ENCODE measurements around the gene BAHD1. TPM values are rescaled to one million over a fixed set of nuclear protein-coding genes. Genes with fewer than 3 reads are reported as not detected.
A peak's percentile ranks its signal among the peaks of the same experiment; 100 is the strongest.

Gene BAHD1
- total RNA-seq, 1 experiment from 2014 or later, result 49.1 TPM

DNA sequence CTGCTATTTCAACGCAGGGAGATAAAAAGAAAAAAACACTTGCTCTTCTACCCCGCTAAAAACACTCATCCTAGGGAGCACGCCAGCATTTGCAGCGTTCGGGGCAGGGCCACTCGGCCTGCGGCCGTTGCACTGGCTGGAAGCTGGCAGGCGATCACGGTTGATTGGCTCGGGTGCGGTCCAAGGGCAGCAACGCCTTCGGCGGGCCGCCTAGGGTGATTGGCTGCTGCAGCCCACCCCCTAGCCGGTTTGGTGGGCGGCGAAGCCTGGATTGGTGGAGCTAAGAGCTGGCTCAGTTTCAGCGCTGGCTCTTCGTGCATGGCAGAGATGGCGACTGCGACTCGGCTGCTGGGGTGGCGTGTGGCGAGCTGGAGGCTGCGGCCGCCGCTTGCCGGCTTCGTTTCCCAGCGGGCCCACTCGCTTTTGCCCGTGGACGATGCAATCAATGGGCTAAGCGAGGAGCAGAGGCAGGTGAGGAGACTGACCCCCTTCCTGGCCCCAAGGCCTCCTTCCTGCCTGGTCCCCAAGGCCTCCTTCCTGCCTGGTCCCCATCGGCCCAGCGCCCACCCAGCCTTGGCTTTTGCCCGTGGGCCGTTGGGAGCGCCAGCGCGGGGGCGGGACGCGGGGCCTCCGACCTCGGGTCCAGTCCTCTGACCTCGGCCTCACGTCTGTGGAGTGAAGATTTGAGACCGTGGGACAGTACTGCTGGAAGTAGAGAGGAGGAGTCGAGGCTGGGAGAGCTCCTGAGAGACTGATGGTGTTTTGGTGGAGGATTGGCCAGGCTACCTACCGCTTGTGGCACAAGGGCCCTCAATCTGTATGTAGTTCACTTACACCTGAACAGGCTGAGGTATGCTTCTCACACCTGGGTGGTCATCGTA, 35.0 kb upstream of the BAHD1 start, which contains the start of gene IVD (continued):
- TF ChIP-seq, protein P1, sequence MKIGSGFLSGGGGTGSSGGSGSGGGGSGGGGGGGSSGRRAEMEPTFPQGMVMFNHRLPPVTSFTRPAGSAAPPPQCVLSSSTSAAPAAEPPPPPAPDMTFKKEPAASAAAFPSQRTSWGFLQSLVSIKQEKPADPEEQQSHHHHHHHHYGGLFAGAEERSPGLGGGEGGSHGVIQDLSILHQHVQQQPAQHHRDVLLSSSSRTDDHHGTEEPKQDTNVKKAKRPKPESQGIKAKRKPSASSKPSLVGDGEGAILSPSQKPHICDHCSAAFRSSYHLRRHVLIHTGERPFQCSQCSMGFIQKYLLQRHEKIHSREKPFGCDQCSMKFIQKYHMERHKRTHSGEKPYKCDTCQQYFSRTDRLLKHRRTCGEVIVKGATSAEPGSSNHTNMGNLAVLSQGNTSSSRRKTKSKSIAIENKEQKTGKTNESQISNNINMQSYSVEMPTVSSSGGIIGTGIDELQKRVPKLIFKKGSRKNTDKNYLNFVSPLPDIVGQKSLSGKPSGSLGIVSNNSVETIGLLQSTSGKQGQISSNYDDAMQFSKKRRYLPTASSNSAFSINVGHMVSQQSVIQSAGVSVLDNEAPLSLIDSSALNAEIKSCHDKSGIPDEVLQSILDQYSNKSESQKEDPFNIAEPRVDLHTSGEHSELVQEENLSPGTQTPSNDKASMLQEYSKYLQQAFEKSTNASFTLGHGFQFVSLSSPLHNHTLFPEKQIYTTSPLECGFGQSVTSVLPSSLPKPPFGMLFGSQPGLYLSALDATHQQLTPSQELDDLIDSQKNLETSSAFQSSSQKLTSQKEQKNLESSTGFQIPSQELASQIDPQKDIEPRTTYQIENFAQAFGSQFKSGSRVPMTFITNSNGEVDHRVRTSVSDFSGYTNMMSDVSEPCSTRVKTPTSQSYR (CRISPR knock-in tag; IDR thresholded peaks at IDR 0.05), result no peak

GRCh38 chr15:40407330-40407990, 33.3 kb upstream of the BAHD1 start:
- DNase-seq (ENCODE audit: low spot score), result no peak
- Mint-ChIP-seq H3K4me3 (peak overlapping the region; percentile 88), H3K27ac (peak overlapping the region; percentile 83), H3K27me3 (ENCODE audit: low read depth) (no peaks in the 10 kb centered on the region), H3K36me3 (peaks cover 41% of the 10 kb centered on the region), H3K9me3 (no peaks in the 10 kb centered on the region), H3K4me1 (peaks cover 17% of the 10 kb centered on the region)
- CTCF ChIA-PET, result interaction anchor here (1.1 to 2.8 kb wide), 3 partner anchors 10 to 70 kb away, joined by 4 to 24 read pairs (median 4); no protein-coding TSS in a partner anchor
- POLR2A ChIA-PET, result no interaction called here
- TF ChIP-seq JAZF1 (CRISPR knock-in tag; IDR thresholded peaks at IDR 0.05) (no peak), FOXP4 (CRISPR knock-in tag; IDR thresholded peaks at IDR 0.05) (no peak), MAX (CRISPR knock-in tag; IDR thresholded peaks at IDR 0.05) (no peak), PRDM15 (CRISPR knock-in tag; IDR thresholded peaks at IDR 0.05) (no peak), RELA (CRISPR knock-in tag; IDR thresholded peaks at IDR 0.05; ENCODE audit: borderline replicate concordance) (no peak)
- no peak for ATAC-seq

- Mint-ChIP-seq H3K27ac (no peak overlapping the region), H3K27me3 (ENCODE audit: low read depth) (no peaks in the 10 kb centered on the region), H3K36me3 (peaks cover 56% of the 10 kb centered on the region), H3K4me3 (no peak overlapping the region), H3K9me3 (no peaks in the 10 kb centered on the region), H3K4me1 (peaks cover 17% of the 10 kb centered on the region)
- DNase-seq (ENCODE audit: low spot score) (no peak), ATAC-seq (no peak)
- POLR2A ChIA-PET, result no interaction called here
- CTCF ChIA-PET, result interaction anchor here (1.5 kb wide), 1 partner anchor 71 kb away, joined by 7 read pairs; no protein-coding TSS in a partner anchor
- TF ChIP-seq ZNF396 (CRISPR knock-in tag; IDR thresholded peaks at IDR 0.05; ENCODE audit: borderline replicate concordance), result no peak
- no peak for TF ChIP-seq CBFB (CRISPR knock-in tag; IDR thresholded peaks at IDR 0.05; ENCODE audit: low read depth)
- no peak for TF ChIP-seq ZBTB43 (CRISPR knock-in tag; IDR thresholded peaks at IDR 0.05)
- TF ChIP-seq E2F4 (CRISPR knock-in tag; IDR thresholded peaks at IDR 0.05; ENCODE audit: borderline replicate concordance, low read depth), result no peak
- no peak for TF ChIP-seq ZNF416 (CRISPR knock-in tag; IDR thresholded peaks at IDR 0.05)
- no peak for TF ChIP-seq ZNF232 (CRISPR knock-in tag; IDR thresholded peaks at IDR 0.05)
- TF ChIP-seq ELF4 (CRISPR knock-in tag; IDR thresholded peaks at IDR 0.05; ENCODE audit: low read depth), result no peak
- no peak for TF ChIP-seq USF1 (CRISPR knock-in tag; IDR thresholded peaks at IDR 0.05)
Observed at GRCh38 chr15:40409366-40409765, 31.4 kb upstream of the BAHD1 start.

Measured in WTC11 (cell line).